ENCODE measurements around the gene VRK3.
"Not testable (repeated sequence)": the region's sequence is repeated elsewhere in the genome, so short reads cannot be mapped to it uniquely, and the experiment has no call there.

The VRK3 gene

DNA sequence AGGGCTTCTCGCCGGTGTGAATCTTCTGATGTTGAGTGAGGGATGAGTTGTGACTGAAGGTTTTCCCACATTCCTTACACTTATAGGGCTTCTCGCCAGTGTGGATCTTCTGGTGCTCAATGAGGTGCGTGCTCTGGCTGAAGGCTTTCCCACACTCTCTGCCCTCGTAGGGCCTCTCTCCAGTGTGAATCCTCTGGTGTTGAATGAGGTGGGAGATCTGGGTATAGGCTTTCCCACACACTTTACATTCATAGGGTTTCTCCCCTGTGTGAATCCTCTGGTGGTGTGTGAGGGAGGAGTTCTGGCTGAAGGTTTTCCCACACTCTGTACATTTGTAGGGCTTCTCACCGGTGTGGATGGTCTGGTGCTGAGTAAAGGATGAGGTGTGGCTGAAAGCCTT lies 33.9 kb upstream of the VRK3 start:
- H3K27ac ChIP-seq, result no peak overlapping the region
- POLR2A ChIA-PET (ENCODE audit: low non-redundant PET), result no interaction called here
- TF ChIP-seq, protein P1, sequence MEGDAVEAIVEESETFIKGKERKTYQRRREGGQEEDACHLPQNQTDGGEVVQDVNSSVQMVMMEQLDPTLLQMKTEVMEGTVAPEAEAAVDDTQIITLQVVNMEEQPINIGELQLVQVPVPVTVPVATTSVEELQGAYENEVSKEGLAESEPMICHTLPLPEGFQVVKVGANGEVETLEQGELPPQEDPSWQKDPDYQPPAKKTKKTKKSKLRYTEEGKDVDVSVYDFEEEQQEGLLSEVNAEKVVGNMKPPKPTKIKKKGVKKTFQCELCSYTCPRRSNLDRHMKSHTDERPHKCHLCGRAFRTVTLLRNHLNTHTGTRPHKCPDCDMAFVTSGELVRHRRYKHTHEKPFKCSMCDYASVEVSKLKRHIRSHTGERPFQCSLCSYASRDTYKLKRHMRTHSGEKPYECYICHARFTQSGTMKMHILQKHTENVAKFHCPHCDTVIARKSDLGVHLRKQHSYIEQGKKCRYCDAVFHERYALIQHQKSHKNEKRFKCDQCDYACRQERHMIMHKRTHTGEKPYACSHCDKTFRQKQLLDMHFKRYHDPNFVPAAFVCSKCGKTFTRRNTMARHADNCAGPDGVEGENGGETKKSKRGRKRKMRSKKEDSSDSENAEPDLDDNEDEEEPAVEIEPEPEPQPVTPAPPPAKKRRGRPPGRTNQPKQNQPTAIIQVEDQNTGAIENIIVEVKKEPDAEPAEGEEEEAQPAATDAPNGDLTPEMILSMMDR (conservative IDR thresholded peaks at IDR 0.05; ENCODE audit: low read depth), result no peak
- DNase-seq (ENCODE audit: low spot score), result no peak
- CTCF ChIA-PET, result no interaction called here

DNA sequence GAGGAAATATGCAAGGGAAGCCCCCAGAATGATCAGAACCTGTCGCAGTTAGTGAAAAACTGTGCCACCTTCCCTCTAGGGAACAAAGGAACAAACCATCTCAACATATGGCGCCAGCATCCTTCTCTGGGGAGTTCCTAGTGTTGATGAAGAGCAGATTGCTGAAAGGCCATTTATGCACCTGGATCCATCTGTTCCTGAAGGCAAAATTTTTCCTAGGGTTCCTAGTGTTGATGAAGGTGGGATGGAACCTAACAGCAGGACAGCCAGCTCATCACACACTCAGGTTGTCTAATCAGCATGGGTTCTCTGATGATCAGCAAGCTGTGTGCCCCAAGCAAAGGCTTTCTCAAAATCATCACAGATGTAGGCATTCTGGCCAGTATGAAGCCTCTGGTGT lies 33.3 kb upstream of the VRK3 start:
- no peak for DNase-seq (ENCODE audit: low spot score)
- TF ChIP-seq, protein P1 (conservative IDR thresholded peaks at IDR 0.05; ENCODE audit: low read depth), result no peak
- CTCF ChIA-PET, result no interaction called here
- POLR2A ChIA-PET (ENCODE audit: low non-redundant PET), result no interaction called here
- H3K27ac ChIP-seq, result no peak overlapping the region

DNA sequence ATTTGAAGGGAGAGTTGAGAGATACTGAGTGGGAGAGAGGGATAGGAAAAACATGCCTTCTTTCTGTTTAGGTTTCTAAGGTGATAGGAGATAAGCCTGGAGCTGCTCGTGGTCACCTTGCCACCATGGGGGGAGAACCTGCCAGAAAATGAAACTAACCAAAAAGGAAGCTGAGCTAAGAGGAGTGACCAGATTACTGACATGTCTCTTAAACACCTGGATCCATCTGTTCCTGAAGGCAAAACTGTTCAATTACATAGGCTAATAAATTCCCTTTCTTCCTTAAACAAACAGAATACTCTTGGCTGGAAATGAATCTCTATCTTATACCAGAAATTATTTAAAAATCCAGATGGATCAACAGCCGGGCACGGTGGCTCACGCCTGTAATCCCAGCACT lies 27.9 kb upstream of the VRK3 start:
- TF ChIP-seq, protein P1 (conservative IDR thresholded peaks at IDR 0.05; ENCODE audit: low read depth), result no peak
- ChIA-PET POLR2A (ENCODE audit: low non-redundant PET) (no interaction called here), CTCF (no interaction called here)
- no peak overlapping the region for H3K27ac ChIP-seq
- no peak for DNase-seq (ENCODE audit: low spot score)

DNA sequence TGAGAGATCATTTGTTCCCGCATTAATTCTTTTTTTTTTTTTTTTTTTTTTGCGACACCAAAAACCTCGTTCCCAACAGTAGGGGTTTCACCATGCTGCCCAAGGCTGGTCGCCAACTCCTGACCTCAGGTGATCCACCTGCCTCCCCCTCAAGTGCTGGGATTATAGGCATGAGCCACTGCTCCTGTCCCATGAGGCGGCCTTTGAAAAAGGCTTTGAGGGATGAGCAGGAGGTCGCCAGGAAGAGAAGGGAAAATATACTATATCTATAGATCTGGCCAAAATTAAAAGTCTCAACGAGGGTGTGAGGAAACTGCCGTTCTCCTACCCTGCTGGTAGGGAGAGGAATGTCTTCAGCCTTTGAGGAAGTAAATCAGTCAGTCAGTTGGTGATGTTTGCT lies 26.8 kb upstream of the VRK3 start:
- POLR2A ChIA-PET (ENCODE audit: low non-redundant PET), result no interaction called here
- DNase-seq (ENCODE audit: low spot score), result no peak
- CTCF ChIA-PET, result no interaction called here

DNA sequence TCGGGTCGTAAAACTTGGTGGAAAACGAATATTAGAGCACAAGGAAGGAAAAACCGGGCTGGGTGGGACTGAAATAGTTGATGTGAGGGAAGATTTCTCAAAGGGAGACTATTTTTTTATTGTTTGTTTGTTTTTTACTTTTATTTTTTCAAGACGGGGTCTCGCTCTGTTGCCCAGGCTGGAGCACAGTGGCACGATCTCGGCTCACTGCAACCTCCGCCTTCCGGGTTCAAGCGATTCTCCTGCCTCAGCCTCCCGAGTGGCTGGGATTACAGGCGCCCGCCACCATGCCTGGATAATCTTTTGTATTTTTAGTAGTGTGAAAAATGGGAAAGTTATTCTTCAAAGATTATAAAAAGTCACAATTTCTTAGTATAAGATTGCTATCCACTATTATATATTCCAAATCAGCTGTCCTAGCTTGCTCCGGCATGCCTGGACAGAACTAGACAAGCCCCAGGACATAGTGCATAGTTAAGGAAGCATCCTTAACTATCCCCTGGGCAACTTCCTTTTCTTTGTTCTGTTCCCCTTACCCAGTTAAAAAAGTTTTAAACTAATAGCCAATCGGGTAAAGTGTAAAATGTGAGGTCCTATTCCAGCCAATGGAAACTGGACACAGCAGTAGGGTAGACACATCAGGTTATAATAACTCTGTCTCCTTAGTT lies 26.2 kb upstream of the VRK3 start:
- DNase-seq (ENCODE audit: low spot score); POLR2A ChIA-PET (ENCODE audit: low non-redundant PET): not testable (repeated sequence)
- CTCF ChIA-PET, result interaction anchor here (0.6 kb wide), 1 partner anchor 59 kb away, joined by 3 read pairs; no protein-coding TSS in a partner anchor
- peak overlapping the region; percentile 4; the same call in 1 of the 2 replicates for H3K27ac ChIP-seq

More for the DNA sequence above, 26.8 kb upstream of the VRK3 start:
- TF ChIP-seq, protein P1 (conservative IDR thresholded peaks at IDR 0.05; ENCODE audit: low read depth), result no peak
- H3K27ac ChIP-seq, result no peak overlapping the region

DNA sequence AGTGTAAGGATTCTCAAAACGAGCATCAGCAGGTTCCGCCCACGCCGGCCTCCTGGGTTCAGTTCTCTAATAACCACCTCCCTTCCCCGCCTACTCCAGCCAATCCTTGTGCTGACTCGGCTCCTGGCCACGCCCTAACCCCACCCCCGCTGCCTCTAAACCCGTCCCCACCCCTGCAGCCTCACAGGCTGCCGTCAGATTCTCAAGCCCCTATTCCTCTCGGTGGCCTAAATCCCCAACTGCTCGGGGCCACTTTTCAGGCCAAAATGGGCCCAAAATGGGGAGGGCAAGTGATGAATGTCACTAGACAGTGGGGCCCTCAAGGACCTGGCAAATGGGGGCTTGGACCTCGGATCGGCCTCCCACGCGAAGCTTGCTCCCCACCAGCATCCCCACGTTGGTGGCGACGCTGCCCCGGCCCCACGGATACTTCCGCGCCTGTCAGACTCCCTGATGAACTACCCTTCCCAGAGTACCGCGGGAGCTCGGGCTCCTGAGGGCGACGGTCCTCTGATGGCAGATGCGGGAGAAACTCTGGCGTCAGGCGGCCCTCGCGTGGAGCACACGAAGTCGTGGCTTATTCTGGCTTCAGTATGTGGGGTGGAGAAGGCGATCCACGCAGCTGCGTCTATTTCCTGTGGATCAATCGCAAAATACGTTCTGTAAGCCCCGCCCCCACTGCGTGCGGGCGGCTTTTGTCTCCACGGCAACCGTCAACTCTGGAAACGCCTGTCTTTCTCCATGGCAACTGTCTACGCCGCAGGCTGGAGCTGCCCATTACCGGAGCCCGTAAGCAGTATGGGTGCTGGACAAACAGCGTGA lies 25.4 kb upstream of the VRK3 start:
- peak; percentile 79 for DNase-seq (ENCODE audit: low spot score)
- TF ChIP-seq, protein P1 (conservative IDR thresholded peaks at IDR 0.05; ENCODE audit: low read depth), result no peak
- peak overlapping the region; percentile 4; the same call in 1 of the 2 replicates for H3K27ac ChIP-seq
- ChIA-PET CTCF (interaction anchor here (0.5 to 0.6 kb wide), 3 partner anchors 16 to 58 kb away, joined by 3 read pairs; no protein-coding TSS in a partner anchor), POLR2A (ENCODE audit: low non-redundant PET) (no interaction called here)

DNA sequence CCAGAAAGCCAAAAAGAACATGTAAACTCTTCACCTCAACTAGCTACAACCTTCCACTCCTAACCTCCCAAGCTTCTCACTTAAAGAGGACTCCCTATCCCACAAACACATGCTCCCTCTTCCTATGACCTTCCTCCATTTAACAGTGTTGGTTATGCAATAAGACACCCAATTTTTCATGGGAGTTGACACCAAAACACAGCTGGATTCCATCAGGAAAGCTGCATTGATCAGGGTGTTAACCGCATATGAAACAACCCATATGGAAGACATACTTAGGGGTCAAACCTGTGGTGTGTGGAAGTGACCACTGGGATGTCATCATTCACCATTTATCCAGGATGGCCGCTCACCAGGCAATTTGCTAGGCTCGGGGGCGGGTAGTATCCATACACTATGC lies 22.5 kb upstream of the VRK3 start:
- no peak for DNase-seq (ENCODE audit: low spot score)
- CTCF ChIA-PET, result no interaction called here
- POLR2A ChIA-PET (ENCODE audit: low non-redundant PET), result no interaction called here
- TF ChIP-seq, protein P1 (conservative IDR thresholded peaks at IDR 0.05; ENCODE audit: low read depth), result no peak
- no peak overlapping the region for H3K27ac ChIP-seq

Data from RWPE1 (cell line).